ENCODE measurements around the gene TMTC2.

Gene TMTC2

DNA sequence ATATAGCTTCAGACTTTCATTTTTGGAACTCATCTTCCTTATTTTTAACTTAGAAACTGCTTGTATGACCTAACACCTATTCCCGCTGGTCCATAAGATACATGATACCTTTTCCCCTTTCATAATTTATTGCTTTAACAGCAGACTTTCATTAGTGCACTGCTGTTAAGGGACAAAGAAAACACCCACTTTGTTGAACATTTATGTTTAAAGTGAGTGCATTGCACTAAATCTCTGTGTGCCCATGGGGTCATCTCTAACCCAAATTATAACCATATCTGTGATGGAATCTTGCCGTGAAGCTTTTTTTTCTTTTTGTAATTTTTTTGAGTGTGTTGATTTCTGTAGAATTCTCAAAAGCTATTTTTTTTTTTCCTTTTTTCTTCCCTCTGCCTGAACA lies 261.8 kb downstream of the TMTC2 start:
- ATAC-seq: no peak
- H3K9me3 Mint-ChIP-seq: no peaks in the 10 kb centered on the region
- H3K27me3 Mint-ChIP-seq: no peaks in the 10 kb centered on the region
- H3K27ac Mint-ChIP-seq: no peak overlapping the region
- no peak overlapping the region for H3K4me3 Mint-ChIP-seq
- no peak for DNase-seq
- no peaks in the 10 kb centered on the region for H3K4me1 Mint-ChIP-seq

DNA sequence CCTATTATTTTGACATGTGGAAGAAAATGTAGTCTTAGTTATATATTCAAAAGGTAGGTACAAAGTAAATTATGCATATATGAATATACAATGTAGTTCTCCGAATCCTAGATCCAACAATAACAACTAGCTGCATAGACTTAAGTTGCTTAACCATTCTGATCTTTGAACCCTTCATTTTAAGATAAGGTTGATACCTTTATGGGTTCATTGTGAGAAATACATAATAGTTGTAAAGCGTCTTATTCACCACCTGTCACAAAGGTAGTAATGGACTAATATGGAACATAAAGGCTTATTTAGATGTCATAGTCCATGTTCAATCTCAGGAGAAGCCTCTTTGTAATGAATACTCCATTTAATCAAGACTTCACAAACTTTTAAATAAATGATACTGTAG lies 263.6 kb downstream of the TMTC2 start:
- Mint-ChIP-seq H3K27me3 (no peaks in the 10 kb centered on the region), H3K27ac (no peak overlapping the region), H3K9me3 (no peaks in the 10 kb centered on the region), H3K4me1 (no peaks in the 10 kb centered on the region), H3K4me3 (no peak overlapping the region)
- DNase-seq: no peak
- no peak for ATAC-seq

DNA sequence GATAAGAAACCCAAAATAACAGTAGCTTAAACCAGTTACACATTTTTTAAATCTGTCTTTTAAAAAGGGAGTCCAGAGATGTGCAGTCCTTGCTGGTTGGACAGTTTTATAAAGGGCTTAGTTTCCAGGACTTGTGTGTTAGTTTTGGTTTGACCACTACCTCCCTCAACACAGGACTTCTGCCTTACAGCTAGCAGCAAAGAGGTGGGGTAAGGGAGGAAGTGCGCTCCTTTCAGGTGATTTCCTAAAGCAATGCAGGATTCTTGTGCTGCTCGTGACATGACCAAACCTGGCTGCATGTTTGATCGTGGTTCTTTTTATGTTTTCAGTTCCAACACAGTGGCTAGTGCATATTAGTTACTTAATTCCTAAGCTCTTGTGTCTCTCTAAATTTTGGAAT lies 266.2 kb downstream of the TMTC2 start:
- Mint-ChIP-seq H3K9me3 (no peaks in the 10 kb centered on the region), H3K27me3 (no peaks in the 10 kb centered on the region), H3K4me1 (no peaks in the 10 kb centered on the region), H3K4me3 (no peak overlapping the region), H3K27ac (no peak overlapping the region)
- DNase-seq: no peak
- ATAC-seq: no peak

DNA sequence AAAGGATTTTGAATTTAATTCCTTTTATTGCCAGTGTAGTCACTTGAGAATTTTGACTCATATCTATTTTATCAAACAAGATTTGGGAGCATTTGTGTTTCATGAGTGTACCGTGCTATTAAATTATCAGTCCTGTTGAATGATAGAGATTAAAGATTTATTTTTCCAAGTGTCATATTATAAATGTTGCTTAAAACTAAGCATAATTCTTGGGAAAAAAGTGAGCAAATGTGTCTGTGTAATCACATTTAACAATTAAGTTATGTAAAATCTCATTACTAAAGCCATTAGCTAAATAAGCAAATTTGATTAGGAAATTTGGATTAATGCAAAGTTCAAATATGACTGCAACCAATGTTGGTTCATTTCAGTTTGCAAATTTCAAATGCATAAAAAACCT lies 266.7 kb downstream of the TMTC2 start:
- no peaks in the 10 kb centered on the region for H3K9me3 Mint-ChIP-seq
- no peak overlapping the region for H3K27ac Mint-ChIP-seq
- DNase-seq (no peak), ATAC-seq (no peak)
- no peak overlapping the region for H3K4me3 Mint-ChIP-seq
- H3K27me3 Mint-ChIP-seq: no peaks in the 10 kb centered on the region
- no peaks in the 10 kb centered on the region for H3K4me1 Mint-ChIP-seq

DNA sequence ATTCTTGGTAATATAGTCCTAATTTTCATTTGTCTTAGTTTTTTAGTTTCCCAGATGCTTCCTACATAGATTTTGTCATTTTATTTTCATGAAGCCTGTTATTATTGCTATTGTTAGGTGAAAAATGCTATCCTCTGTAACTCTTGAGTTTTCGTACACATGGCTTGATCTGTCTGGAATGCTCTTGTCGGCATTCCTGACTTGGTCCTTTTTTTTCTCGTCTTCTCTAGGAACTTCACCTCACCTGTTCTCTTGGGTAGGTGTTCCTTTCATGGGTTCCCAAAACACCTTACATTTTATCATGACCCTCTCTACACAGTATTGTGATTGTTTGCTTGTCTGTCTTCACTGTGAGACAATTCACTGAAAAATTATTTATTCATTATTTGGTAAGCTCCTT lies 267.4 kb downstream of the TMTC2 start:
- Mint-ChIP-seq H3K9me3 (no peaks in the 10 kb centered on the region), H3K4me3 (no peak overlapping the region), H3K27me3 (no peaks in the 10 kb centered on the region), H3K27ac (no peak overlapping the region), H3K4me1 (no peaks in the 10 kb centered on the region)
- ATAC-seq (no peak), DNase-seq (no peak)

DNA sequence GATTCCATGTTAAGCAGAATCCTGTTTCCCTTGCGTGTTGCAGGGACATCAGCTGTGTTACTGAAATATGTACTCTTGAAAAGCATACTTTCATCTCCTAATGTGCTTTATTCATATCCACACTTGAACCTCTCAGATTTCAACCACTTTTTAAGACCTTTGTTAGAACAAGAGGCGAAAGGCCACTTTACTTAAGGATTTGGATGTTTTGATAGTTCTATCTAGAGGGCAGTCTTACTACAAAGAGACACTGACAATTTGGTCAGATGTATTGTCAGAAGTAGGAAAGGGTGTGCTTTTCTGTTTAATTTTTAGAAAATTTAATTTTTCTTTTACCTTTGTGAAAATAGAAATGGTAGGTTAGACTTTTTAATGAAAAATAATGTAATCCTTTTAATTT lies 267.9 kb downstream of the TMTC2 start:
- H3K27me3 Mint-ChIP-seq: no peaks in the 10 kb centered on the region
- no peaks in the 10 kb centered on the region for H3K4me1 Mint-ChIP-seq
- no peak overlapping the region for H3K4me3 Mint-ChIP-seq
- DNase-seq: no peak
- no peak overlapping the region for H3K27ac Mint-ChIP-seq
- H3K9me3 Mint-ChIP-seq: no peaks in the 10 kb centered on the region
- no peak for ATAC-seq

DNA sequence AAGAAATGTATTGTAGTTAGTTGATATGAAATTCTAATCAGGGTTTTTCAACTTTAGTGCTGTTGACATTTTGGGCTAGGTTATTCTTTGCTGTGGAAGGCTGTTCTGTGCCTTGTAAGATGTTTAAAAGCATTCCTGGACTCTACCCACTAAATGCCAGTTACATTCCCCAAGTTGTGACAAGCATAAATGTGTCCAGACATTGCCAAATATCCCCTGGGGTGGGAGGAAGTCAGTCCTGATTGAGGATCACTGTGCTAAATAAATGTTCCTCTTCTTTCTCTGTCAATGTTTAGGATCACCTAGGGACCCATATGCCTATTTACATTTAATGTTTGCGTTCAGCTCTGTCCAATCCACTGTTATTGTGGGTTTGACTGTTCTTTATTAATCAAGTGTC lies 268.3 kb downstream of the TMTC2 start:
- no peak overlapping the region for H3K27ac Mint-ChIP-seq
- no peak overlapping the region for H3K4me3 Mint-ChIP-seq
- H3K27me3 Mint-ChIP-seq: no peaks in the 10 kb centered on the region
- ATAC-seq: no peak
- H3K9me3 Mint-ChIP-seq: no peaks in the 10 kb centered on the region
- no peaks in the 10 kb centered on the region for H3K4me1 Mint-ChIP-seq
- no peak for DNase-seq

DNA sequence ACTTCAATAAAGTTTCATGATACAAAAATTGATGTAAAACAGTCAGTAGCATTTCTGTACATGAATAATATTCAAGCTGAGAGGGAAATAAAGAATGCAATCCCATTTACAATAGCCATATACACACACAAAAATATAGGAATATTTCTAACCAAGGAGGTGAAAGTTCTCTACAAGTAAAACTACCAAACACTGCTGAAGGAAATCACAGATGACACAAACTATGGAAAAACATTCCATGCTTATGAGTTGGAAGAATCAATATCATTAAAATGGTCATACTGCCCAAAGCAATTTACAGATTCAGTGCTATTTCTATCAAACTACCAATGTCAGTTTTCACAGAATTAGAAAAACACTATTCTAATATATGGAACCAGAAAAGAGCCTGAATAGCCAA lies 272.3 kb downstream of the TMTC2 start:
- Mint-ChIP-seq H3K4me1 (no peaks in the 10 kb centered on the region), H3K4me3 (no peak overlapping the region), H3K27me3 (no peaks in the 10 kb centered on the region), H3K27ac (no peak overlapping the region), H3K9me3 (no peaks in the 10 kb centered on the region)
- ATAC-seq: no peak
- no peak for DNase-seq

DNA sequence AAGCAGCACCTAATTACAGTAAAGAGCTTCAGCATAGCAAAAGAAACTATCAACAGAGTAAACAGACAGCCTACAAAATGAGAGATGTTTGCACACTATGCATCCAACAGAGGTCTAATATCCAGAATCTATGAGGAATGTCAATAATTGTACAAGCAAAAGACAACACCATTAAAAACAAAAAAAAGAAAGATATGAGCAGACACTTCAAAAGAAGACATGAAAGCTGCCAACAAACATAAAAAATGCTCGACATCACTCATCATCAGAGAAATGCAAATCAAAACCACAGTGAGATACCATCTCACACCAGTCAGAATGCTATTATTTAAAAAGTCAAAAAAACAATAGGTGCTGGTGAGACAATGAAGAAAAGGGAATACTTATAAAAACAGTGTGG lies 273.1 kb downstream of the TMTC2 start:
- no peak overlapping the region for H3K4me3 Mint-ChIP-seq
- H3K27ac Mint-ChIP-seq: no peak overlapping the region
- DNase-seq (no peak), ATAC-seq (no peak)
- H3K4me1 Mint-ChIP-seq: no peaks in the 10 kb centered on the region
- H3K27me3 Mint-ChIP-seq: no peaks in the 10 kb centered on the region
- no peaks in the 10 kb centered on the region for H3K9me3 Mint-ChIP-seq

DNA sequence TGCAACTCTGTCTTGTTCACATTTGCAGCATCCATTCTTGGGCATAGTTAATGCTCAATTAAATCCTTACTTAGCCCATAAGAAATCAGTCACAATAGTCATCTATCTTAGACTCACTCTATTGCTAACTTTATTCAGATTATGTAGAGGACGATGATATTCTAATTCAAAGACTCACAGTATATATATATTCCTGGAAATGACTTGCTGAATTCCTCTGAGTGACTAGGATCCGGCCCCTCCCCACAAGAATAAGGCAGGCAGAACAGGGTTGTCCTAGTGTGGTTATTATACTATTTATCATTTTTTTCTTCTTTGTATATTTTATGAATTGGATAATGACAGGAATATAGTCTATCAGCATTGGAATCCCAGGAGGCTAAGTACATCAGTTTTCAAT lies 275.1 kb downstream of the TMTC2 start:
- H3K27ac Mint-ChIP-seq: no peak overlapping the region
- H3K4me1 Mint-ChIP-seq: no peaks in the 10 kb centered on the region
- DNase-seq (no peak), ATAC-seq (no peak)
- H3K9me3 Mint-ChIP-seq: no peaks in the 10 kb centered on the region
- no peak overlapping the region for H3K4me3 Mint-ChIP-seq
- H3K27me3 Mint-ChIP-seq: no peaks in the 10 kb centered on the region

DNA sequence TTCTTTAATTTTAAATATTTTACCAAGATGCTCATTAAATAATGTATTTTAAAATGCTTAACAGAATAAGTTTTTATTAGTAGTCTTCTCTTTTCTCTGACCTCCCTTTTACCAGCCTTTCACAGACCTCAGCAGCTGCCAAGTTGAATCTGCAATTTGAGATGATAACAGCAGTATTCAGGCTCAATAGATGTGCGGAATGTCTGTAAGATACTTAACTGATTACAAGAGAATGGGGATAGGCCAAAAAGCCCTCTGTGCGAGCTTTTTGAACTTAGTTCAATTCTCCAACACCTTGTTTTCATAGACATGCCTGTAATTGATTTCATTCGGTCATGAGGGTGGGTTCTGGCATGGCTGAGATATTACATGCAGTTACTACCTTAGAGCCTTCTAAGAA lies 277.2 kb downstream of the TMTC2 start:
- H3K4me1 Mint-ChIP-seq: no peaks in the 10 kb centered on the region
- H3K27me3 Mint-ChIP-seq: no peaks in the 10 kb centered on the region
- no peak overlapping the region for H3K27ac Mint-ChIP-seq
- ATAC-seq (no peak), DNase-seq (no peak)
- no peaks in the 10 kb centered on the region for H3K9me3 Mint-ChIP-seq
- H3K4me3 Mint-ChIP-seq: no peak overlapping the region

DNA sequence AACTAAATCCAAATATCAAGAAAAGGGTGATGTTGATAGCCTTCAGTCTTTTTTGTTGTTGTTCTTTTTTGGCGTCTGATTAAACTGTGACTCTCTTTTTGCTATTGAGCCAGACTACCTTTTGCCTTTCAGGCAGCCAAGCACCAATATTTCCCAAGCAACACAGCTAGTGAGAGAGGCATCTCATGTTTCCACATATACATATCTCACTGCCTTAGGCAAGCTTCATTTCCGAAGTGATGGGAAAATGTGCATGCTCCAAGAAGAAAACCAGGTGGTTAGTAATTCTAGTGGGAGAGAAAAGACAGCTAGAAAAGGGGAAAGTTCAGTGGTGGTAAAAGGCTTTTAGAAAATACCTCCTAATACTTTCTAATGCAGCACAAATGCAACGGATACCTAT lies 277.7 kb downstream of the TMTC2 start:
- DNase-seq: no peak
- Mint-ChIP-seq H3K4me1 (no peaks in the 10 kb centered on the region), H3K27ac (no peak overlapping the region), H3K27me3 (no peaks in the 10 kb centered on the region), H3K9me3 (no peaks in the 10 kb centered on the region), H3K4me3 (no peak overlapping the region)
- no peak for ATAC-seq

DNA sequence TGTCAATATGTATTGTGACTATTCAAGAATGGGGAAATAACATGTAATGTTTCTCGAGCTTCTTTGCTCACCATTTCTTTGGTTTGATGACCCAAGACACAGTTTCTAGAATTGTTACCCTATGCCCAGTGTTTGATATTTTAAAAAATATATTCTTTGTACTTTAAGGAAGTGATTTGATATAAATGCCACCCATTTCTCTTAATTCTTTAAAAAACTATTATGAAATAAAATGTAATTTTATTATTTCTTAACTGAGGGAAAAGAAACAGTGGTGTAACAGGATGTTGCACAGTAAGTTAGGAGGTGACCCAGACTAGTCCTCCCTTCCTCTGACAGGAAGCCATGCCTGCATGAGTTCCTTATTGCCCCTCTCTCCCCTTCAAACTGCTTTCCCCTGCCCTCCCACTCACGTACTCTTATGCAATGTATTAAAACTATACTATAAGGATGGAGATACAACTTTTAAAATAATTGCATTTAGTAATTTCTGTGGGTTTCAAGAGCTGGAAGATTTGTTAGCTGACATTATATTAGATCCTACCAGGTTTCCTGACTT lies 279.4 kb downstream of the TMTC2 start:
- ATAC-seq (no peak), DNase-seq (no peak)
- Mint-ChIP-seq H3K27me3 (no peaks in the 10 kb centered on the region), H3K4me1 (no peaks in the 10 kb centered on the region), H3K9me3 (no peaks in the 10 kb centered on the region), H3K4me3 (no peak overlapping the region), H3K27ac (no peak overlapping the region)

DNA sequence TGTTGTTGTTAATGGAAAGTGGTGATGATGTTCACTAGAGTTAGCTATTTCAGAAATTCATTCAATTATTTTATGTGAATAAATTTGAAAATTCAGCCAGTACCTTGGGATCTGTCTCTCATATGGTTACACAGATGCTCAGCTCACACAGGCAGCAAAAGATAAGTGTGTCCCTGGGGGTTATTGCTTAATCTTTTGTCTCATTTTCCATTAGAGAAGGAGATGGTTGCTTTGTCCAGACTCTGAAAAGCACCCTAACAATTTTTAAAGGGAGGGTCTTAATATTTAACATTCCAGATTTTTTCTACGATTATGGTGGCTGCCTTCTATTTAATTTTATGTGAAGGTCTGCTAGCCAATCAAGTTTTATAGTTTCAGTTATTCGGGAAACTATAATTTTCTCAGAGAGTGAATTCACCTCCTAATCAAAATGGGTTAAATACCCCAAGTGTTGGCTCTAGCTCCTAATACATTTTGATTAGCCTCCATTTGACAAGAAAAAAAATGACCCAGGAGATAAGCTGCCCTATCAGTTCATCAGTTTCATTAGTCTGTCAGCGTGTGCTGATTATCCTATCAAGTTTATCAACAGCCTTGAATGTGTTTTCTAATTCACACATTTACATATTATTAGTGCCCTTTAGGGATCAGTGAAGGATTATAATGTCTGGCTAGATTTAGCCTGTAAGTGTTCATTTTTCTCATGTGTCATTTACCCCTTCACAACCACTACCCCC lies 282.1 kb downstream of the TMTC2 start:
- no peak for ATAC-seq
- Mint-ChIP-seq H3K27me3 (no peaks in the 10 kb centered on the region), H3K9me3 (no peaks in the 10 kb centered on the region), H3K4me1 (no peaks in the 10 kb centered on the region), H3K27ac (no peak overlapping the region), H3K4me3 (no peak overlapping the region)
- DNase-seq: no peak

DNA sequence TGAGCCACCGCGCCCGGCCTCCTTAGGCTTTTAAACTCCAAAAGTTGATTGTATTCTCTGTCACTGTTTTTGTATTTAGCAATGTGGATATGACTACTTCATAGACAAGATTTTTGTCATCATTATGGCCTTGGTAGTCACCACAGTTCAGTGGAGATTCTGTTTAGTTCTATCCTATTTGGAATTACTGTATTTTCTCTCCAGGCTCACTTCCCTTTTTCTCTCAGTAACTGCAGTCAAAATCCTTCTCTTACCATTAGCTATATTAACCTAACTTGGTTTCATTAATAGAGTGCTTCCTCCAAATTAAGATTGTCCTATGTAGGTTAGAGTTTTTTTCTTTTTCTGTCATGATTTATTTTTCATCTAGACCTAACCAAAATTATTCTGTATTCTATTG lies 283.9 kb downstream of the TMTC2 start:
- no peaks in the 10 kb centered on the region for H3K27me3 Mint-ChIP-seq
- H3K27ac Mint-ChIP-seq: no peak overlapping the region
- DNase-seq: no peak
- ATAC-seq: no peak
- no peaks in the 10 kb centered on the region for H3K4me1 Mint-ChIP-seq
- H3K4me3 Mint-ChIP-seq: no peak overlapping the region
- H3K9me3 Mint-ChIP-seq: no peaks in the 10 kb centered on the region

DNA sequence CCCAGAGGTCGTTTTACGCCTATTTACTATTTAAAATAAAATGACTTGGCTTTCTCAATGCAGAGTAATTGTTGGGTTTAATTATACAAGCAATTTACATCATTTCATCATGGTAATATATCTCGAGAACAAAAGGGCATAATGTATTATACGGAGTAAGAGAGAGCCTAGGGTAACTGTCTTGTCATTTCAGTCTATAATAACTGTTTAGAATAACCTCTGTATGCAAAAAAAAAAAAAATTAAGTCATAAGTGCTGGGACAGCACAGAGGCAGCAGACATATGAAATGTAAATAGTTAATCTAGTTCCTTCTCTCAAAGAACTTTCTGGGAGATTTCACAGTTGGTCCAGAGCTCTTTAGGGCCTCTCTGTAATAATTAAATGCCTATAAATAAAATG lies 284.9 kb downstream of the TMTC2 start:
- DNase-seq (no peak), ATAC-seq (no peak)
- Mint-ChIP-seq H3K9me3 (no peaks in the 10 kb centered on the region), H3K27me3 (no peaks in the 10 kb centered on the region), H3K27ac (no peak overlapping the region), H3K4me1 (no peaks in the 10 kb centered on the region), H3K4me3 (no peak overlapping the region)

DNA sequence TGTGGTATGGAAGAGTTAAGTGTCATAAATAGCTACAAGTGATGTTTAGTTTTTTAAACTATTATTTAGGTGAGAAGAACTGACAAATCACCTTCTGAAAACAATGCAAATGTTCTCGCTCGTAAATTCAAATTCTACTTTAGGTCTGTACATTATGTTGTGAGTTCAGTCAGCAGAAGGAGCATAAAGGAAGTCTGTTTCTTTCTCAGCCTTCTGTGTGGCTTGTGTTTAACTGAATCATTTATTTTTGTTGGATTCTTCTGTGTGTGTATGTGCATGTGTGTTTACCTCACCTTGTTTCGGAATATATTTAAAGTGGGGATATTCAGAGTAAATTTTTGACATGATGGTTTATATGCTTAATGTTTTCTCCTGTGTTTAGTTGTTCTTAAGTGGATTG lies 285.9 kb downstream of the TMTC2 start:
- DNase-seq (no peak), ATAC-seq (no peak)
- no peaks in the 10 kb centered on the region for H3K4me1 Mint-ChIP-seq
- H3K27me3 Mint-ChIP-seq: no peaks in the 10 kb centered on the region
- H3K9me3 Mint-ChIP-seq: no peaks in the 10 kb centered on the region
- no peak overlapping the region for H3K4me3 Mint-ChIP-seq
- no peak overlapping the region for H3K27ac Mint-ChIP-seq
